T-helper 9 cell (primary cell): ENCODE data around the gene SLC35A5.

Experiments
- DNase-seq: peaks from one replicate; pipeline ENCODE4 v3.0.0-alpha.2; 2020

The SLC35A5 gene

DNA sequence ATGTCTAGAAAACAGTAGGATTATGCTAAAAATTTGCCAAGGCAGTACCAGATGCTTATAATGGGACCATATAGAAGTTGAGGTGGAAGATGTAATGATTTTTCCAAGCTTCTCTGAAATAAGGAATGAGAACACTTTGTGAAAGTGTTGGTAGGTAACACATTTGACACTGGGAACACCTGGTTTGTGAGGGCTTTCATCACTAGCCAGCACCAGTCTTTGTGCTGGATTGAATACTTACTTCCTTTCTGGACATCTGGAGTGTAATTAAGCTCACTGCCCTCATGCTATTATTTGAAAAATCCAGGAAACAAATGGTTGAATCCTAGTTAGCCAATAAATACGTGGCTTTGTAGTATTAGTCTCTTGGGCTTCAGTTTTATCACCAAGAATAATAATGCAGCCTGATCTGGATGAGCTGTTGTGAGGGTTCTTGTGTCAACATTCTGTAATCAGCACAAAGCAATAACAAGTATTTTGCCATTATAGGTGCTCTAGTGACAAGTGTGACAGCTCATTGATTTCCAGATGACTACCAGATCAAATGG is 66.1 kb downstream of the SLC35A5 start:
- DNase-seq: no peak

GRCh38 chr3:112629425-112629824 is 67.6 kb downstream of the SLC35A5 start:
- DNase-seq: no peak

GRCh38 chr3:112631257-112631656 is 69.4 kb downstream of the SLC35A5 start:
- no peak for DNase-seq

DNA sequence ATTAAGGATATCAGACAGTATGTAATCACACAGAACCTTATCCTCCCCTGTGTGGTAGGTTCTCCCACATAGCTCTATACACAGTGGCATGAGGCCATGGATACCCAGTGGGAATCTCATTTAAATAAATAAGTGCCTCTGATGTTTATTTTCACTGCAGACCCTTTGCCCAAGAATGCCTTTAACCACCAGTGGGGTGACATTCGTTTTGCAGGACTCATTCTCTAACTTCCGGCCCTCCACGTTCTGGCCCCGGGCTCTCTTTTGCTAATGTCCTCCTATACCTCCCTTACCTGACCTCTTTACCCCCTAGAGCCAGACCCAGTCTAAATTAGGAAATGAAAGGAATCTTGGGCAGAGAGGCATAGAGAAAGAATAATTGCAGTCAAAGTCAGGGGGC is 70.8 kb downstream of the SLC35A5 start:
- DNase-seq: no peak

GRCh38 chr3:112633191-112633590 is 71.3 kb downstream of the SLC35A5 start:
- DNase-seq: no peak

GRCh38 chr3:112633757-112634156 is 71.9 kb downstream of the SLC35A5 start:
- DNase-seq: no peak

- no peak for DNase-seq
Measured at GRCh38 chr3:112634786-112635541, 73.1 kb downstream of the SLC35A5 start.
